ENCODE results near the gene AGRP. TPM values are rescaled to one million over a fixed set of nuclear protein-coding genes. Genes with fewer than 3 reads are reported as not detected.
"Not testable (repeated sequence)": the region's sequence is repeated elsewhere in the genome, so short reads cannot be mapped to it uniquely, and the experiment has no call there.

The AGRP gene
- total and polyA plus RNA-seq, 4 donors: 0.18 to 0.50 TPM; not detected in 2

DNA sequence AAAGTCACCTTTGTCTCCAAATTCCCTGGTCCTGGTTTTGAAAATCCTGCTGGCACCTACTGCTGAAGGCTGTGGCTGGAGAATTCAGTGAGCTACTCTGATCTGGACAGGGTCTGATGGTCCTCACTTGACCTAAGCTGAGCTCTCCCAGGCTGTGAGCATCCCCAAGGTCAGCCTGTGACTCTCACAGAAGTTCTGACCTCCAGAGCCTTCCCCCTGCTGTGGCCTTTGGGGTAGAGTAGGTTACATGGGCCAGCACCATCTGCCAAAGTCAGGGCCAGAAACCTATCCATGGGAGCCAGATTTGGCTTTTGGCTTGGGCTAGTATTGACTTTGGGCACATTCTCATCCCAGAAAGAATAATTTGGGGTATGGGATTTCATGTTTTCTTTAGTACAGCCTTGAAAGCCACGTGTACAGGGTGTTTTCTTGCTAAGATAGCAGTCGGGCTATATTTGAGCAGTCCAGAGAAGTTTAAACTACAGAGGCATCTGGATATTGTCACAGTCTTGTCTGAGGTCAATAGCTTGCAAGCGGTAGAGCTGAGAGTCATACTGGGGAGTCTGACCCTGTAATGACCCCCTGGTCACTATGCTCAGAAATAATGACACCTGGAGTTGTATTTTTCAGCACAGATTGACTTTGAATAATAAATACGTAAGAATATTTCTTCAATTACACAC is 6.2 kb upstream of the AGRP start:
- H3K4me1 ChIP-seq (ENCODE audit: control insufficient read depth in 4 of 4, insufficient read depth in 4 of 4, low read length in 3 of 4): peaks cover 3 to 10% (median 8%) of the 10 kb centered on the region in 4 donors

DNA sequence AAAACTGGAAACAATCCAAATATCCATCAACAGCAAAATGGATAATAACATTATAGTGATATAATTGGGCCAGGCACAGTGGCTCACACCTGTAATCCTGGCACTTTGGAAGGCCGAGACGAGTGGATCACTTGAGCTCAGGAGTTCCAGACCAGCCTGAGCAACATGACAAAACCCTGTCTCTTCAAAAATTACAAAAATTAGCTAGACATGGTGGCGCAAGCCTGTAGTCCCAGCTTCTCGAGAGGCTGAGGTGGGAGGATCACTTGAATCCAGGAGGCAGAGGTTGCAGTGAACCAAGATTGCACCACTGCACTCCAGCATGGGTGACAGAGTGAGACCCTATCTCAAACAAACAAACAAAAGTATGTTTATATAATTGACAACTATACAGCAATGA is 4.2 kb upstream of the AGRP start:
- DNase-seq (ENCODE audit: low spot score); H3K9me3 ChIP-seq (ENCODE audit: control insufficient read depth in 4 of 4, low read length in 3 of 4); H3K36me3 ChIP-seq (ENCODE audit: control insufficient read depth in 4 of 4, insufficient read depth in 3 of 4, low read depth in 1 of 4, low read length in 3 of 4); H3K27me3 ChIP-seq (ENCODE audit: control insufficient read depth in 4 of 4, insufficient read depth in 4 of 4, low read length in 3 of 4); H3K9ac ChIP-seq (ENCODE audit: low read depth in 1 of 2, low read length in 2 of 2); H3K4me3 ChIP-seq (ENCODE audit: low read depth in 1 of 3, low read length in 3 of 3); H3K27ac ChIP-seq (ENCODE audit: low read depth in 1 of 2, low read length in 2 of 2): not testable (repeated sequence)
- peaks cover 4 to 20% (median 19%) of the 10 kb centered on the region in 4 donors for H3K4me1 ChIP-seq (ENCODE audit: control insufficient read depth in 4 of 4, insufficient read depth in 4 of 4, low read length in 3 of 4)
- 94% methylated on average over 4 of the region's 4 CpGs for WGBS

More for the DNA sequence above, 6.2 kb upstream of the AGRP start:
- Histone ChIP-seq H3K4me3 (ENCODE audit: low read depth in 1 of 3, low read length in 3 of 3) (no peak overlapping the region), H3K27ac (ENCODE audit: low read depth in 1 of 2, low read length in 2 of 2) (peak overlapping the region; percentile 43 to 78), H3K9me3 (ENCODE audit: control insufficient read depth in 4 of 4, low read length in 3 of 4) (no peaks in the 10 kb centered on the region), H3K27me3 (ENCODE audit: control insufficient read depth in 4 of 4, insufficient read depth in 4 of 4, low read length in 3 of 4) (no peaks in the 10 kb centered on the region), H3K9ac (ENCODE audit: low read depth in 1 of 2, low read length in 2 of 2) (no peak overlapping the region), H3K36me3 (ENCODE audit: control insufficient read depth in 4 of 4, insufficient read depth in 3 of 4, low read depth in 1 of 4, low read length in 3 of 4) (peaks cover 0 to 3% (median 0%) of the 10 kb centered on the region in 4 donors)
- TF ChIP-seq, protein P1, sequence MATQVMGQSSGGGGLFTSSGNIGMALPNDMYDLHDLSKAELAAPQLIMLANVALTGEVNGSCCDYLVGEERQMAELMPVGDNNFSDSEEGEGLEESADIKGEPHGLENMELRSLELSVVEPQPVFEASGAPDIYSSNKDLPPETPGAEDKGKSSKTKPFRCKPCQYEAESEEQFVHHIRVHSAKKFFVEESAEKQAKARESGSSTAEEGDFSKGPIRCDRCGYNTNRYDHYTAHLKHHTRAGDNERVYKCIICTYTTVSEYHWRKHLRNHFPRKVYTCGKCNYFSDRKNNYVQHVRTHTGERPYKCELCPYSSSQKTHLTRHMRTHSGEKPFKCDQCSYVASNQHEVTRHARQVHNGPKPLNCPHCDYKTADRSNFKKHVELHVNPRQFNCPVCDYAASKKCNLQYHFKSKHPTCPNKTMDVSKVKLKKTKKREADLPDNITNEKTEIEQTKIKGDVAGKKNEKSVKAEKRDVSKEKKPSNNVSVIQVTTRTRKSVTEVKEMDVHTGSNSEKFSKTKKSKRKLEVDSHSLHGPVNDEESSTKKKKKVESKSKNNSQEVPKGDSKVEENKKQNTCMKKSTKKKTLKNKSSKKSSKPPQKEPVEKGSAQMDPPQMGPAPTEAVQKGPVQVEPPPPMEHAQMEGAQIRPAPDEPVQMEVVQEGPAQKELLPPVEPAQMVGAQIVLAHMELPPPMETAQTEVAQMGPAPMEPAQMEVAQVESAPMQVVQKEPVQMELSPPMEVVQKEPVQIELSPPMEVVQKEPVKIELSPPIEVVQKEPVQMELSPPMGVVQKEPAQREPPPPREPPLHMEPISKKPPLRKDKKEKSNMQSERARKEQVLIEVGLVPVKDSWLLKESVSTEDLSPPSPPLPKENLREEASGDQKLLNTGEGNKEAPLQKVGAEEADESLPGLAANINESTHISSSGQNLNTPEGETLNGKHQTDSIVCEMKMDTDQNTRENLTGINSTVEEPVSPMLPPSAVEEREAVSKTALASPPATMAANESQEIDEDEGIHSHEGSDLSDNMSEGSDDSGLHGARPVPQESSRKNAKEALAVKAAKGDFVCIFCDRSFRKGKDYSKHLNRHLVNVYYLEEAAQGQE (IDR thresholded peaks at IDR 0.05): no peak
- TF ChIP-seq RXRA (IDR thresholded peaks at IDR 0.05): peak; percentile 66 to 72
- peak; percentile 93 for TF ChIP-seq NR2F2 (IDR thresholded peaks at IDR 0.05)
- no peak for TF ChIP-seq TAF1 (conservative IDR thresholded peaks at IDR 0.05)
- TF ChIP-seq RAD21 (IDR thresholded peaks at IDR 0.05): no peak
- TF ChIP-seq, protein P2, sequence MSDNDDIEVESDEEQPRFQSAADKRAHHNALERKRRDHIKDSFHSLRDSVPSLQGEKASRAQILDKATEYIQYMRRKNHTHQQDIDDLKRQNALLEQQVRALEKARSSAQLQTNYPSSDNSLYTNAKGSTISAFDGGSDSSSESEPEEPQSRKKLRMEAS (IDR thresholded peaks at IDR 0.05): no peak
- no peak for TF ChIP-seq JUND (IDR thresholded peaks at IDR 0.05)
- TF ChIP-seq, protein P3, sequence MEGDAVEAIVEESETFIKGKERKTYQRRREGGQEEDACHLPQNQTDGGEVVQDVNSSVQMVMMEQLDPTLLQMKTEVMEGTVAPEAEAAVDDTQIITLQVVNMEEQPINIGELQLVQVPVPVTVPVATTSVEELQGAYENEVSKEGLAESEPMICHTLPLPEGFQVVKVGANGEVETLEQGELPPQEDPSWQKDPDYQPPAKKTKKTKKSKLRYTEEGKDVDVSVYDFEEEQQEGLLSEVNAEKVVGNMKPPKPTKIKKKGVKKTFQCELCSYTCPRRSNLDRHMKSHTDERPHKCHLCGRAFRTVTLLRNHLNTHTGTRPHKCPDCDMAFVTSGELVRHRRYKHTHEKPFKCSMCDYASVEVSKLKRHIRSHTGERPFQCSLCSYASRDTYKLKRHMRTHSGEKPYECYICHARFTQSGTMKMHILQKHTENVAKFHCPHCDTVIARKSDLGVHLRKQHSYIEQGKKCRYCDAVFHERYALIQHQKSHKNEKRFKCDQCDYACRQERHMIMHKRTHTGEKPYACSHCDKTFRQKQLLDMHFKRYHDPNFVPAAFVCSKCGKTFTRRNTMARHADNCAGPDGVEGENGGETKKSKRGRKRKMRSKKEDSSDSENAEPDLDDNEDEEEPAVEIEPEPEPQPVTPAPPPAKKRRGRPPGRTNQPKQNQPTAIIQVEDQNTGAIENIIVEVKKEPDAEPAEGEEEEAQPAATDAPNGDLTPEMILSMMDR (IDR thresholded peaks at IDR 0.05; ENCODE audit: low read depth, low read length, missing input control): no peak
- TF ChIP-seq, protein P4, sequence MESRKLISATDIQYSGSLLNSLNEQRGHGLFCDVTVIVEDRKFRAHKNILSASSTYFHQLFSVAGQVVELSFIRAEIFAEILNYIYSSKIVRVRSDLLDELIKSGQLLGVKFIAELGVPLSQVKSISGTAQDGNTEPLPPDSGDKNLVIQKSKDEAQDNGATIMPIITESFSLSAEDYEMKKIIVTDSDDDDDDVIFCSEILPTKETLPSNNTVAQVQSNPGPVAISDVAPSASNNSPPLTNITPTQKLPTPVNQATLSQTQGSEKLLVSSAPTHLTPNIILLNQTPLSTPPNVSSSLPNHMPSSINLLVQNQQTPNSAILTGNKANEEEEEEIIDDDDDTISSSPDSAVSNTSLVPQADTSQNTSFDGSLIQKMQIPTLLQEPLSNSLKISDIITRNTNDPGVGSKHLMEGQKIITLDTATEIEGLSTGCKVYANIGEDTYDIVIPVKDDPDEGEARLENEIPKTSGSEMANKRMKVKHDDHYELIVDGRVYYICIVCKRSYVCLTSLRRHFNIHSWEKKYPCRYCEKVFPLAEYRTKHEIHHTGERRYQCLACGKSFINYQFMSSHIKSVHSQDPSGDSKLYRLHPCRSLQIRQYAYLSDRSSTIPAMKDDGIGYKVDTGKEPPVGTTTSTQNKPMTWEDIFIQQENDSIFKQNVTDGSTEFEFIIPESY (IDR thresholded peaks at IDR 0.05): no peak
- no peak for TF ChIP-seq SP1 (IDR thresholded peaks at IDR 0.05)
- no peak for DNase-seq (ENCODE audit: low spot score)
- 67% methylated on average over 4 of the region's 4 CpGs for WGBS
